A549 (cell line): Measurements from ENCODE around the gene ACSL4.

Source experiments
- CTCF ChIP-seq: fragments of >200 bp; sonication (Bioruptor Twin); formaldehyde crosslinking; IDR thresholded peaks from 3 replicates; pipeline ENCODE4 v1.5.1; 2016
- MAFK ChIP-seq: fragments of 450-650 bp; IDR thresholded peaks from 2 replicates; pipeline ENCODE4 v1.6.1; 2014; ENCODE audit not compliant: partially characterized antibody
- POLR2A ChIP-seq: IDR thresholded peaks from 2 replicates; pipeline ENCODE4 v1.6.1; 2012; ENCODE audit warnings: mild to moderate bottlenecking, low read length
- RARB ChIP-seq: fragments of 250-450 bp; sonication (Bioruptor Pico); IDR thresholded peaks from 2 replicates; pipeline ENCODE4 v1.8.0; 2021; ENCODE audit warnings: mild to moderate bottlenecking, moderate library complexity
- REST ChIP-seq: fragments of 200-600 bp; sonication (generic); IDR thresholded peaks from 2 replicates; pipeline ENCODE4 v1.6.1; 2016; ENCODE audit warnings: antibody characterized with exemption, mild to moderate bottlenecking, moderate library complexity
- TF ChIP-seq, protein P1 (sequence below): fragments of >200 bp; sonication (Bioruptor Twin); formaldehyde crosslinking; IDR thresholded peaks from 3 replicates; pipeline ENCODE4 v1.6.1; 2016

DNA sequence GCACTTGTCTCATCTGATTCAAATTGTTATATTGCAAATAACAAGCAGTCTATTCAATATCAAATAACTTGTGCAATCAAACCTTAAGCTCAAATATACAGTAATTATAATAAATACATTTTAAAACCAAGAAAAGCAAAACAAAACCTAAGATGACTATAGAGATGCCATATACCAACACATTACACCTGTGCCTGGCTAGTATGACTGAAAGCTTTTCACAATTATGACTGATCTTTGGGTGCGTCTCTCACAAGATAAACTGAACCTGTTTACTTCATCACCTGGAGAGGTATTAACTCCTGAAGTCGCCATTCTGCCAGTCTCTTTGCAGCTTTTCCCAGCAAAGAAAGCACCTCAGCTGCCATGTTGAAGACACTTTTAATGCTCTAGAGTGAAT, 41.3 kb downstream of the ACSL4 start:
- no peak for TF ChIP-seq POLR2A
- no peak for TF ChIP-seq CTCF
- TF ChIP-seq RARB (CRISPR knock-in tag) = no peak
- no peak for TF ChIP-seq MAFK
- no peak for TF ChIP-seq REST
- TF ChIP-seq, protein P1, sequence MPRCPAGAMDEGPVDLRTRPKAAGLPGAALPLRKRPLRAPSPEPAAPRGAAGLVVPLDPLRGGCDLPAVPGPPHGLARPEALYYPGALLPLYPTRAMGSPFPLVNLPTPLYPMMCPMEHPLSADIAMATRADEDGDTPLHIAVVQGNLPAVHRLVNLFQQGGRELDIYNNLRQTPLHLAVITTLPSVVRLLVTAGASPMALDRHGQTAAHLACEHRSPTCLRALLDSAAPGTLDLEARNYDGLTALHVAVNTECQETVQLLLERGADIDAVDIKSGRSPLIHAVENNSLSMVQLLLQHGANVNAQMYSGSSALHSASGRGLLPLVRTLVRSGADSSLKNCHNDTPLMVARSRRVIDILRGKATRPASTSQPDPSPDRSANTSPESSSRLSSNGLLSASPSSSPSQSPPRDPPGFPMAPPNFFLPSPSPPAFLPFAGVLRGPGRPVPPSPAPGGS = no peak
